ENCODE results near the gene SLC4A3.
"Not testable (repeated sequence)": the region's sequence is repeated elsewhere in the genome, so short reads cannot be mapped to it uniquely, and the experiment has no call there.

The SLC4A3 gene

GRCh38 chr2:219681694-219682300, 54.4 kb downstream of the SLC4A3 start:
- DNase-seq (ENCODE audit: low read depth) = no peak

- not testable (repeated sequence) for DNase-seq (ENCODE audit: low read depth)
Observed at GRCh38 chr2:219683474-219683873, 56.0 kb downstream of the SLC4A3 start.

GRCh38 chr2:219684721-219685689, 57.6 kb downstream of the SLC4A3 start:
- DNase-seq (ENCODE audit: low read depth) = no peak

GRCh38 chr2:219687272-219687671, 59.8 kb downstream of the SLC4A3 start:
- DNase-seq (ENCODE audit: low read depth) = no peak

- DNase-seq (ENCODE audit: low read depth) = no peak
Observed at GRCh38 chr2:219687882-219688559, 60.6 kb downstream of the SLC4A3 start.

- no peak for DNase-seq (ENCODE audit: low read depth)
Observed at GRCh38 chr2:219688560-219689445, 61.4 kb downstream of the SLC4A3 start.

- DNase-seq (ENCODE audit: low read depth) = no peak
Observed at GRCh38 chr2:219689676-219690628, 62.5 kb downstream of the SLC4A3 start.

- no peak for DNase-seq (ENCODE audit: low read depth)
Observed at GRCh38 chr2:219691571-219691970, 64.1 kb downstream of the SLC4A3 start.
